DND-41 (cell line): ENCODE results near the gene NFATC2.

Experiments used
- ATAC-seq: fragments of 200-7000 bp; cut with Tn5 transposase; 3 replicates; pipeline ENCODE4 v1.9.1; 2021; ENCODE audit warnings: low read depth; ENCODE audit not compliant: insufficient read depth
- DNase-seq: peaks from one replicate; pipeline ENCODE4 v3.0.0-alpha.2; 2020
- H2AFZ ChIP-seq: 2 replicates; pipeline ENCODE4 v1.6.0; 2012; ENCODE audit warnings: low read depth, low read length
- H3K27ac ChIP-seq: 2 replicates; pipeline ENCODE4 v1.5.1; 2012; ENCODE audit warnings: low read length, inconsistent platforms
- H3K27me3 ChIP-seq: fragments of 200-600 bp; sonication (generic); 2 replicates; pipeline ENCODE4 v1.6.0; 2012; ENCODE audit warnings: low read length, mild to moderate bottlenecking, inconsistent platforms; ENCODE audit not compliant: insufficient read depth, poor library complexity
- H3K36me3 ChIP-seq: 2 replicates; pipeline ENCODE4 v1.5.1; 2012; ENCODE audit warnings: low read length, inconsistent platforms; ENCODE audit not compliant: insufficient read depth
- H3K4me1 ChIP-seq: 2 replicates; pipeline ENCODE4 v1.5.1; 2012; ENCODE audit warnings: mild to moderate bottlenecking, low read length; ENCODE audit not compliant: insufficient read depth
- H3K4me2 ChIP-seq: 2 replicates; pipeline ENCODE4 v1.6.0; 2012; ENCODE audit warnings: mild to moderate bottlenecking, moderate library complexity, low read length, inconsistent platforms; ENCODE audit not compliant: insufficient read depth
- H3K4me3 ChIP-seq, 2 experiments: fragments of 200-600 bp in 1 of 2; shearing (Covaris generic) in 1 of 2; 2 replicates each; pipeline ENCODE4 v1.5.1; 2012 to 2016; ENCODE audit warnings: inconsistent platforms in 2 of 2, low read length in 2 of 2, mild to moderate bottlenecking in 2 of 2, low read depth in 1 of 2, moderate library complexity in 1 of 2
- H3K79me2 ChIP-seq: 2 replicates; pipeline ENCODE4 v1.6.0; 2012; ENCODE audit warnings: low read length, inconsistent platforms; ENCODE audit not compliant: insufficient read depth
- H3K9ac ChIP-seq: 2 replicates; pipeline ENCODE4 v1.6.0; 2012; ENCODE audit warnings: low read depth, mild to moderate bottlenecking, inconsistent platforms, low read length, moderate library complexity
- H3K9me3 ChIP-seq: 2 replicates; pipeline ENCODE4 v1.5.1; 2012; ENCODE audit warnings: low read length, moderate library complexity, mild to moderate bottlenecking, inconsistent platforms; ENCODE audit not compliant: insufficient read depth, severe bottlenecking
- H4K20me1 ChIP-seq: 2 replicates; pipeline ENCODE4 v1.6.0; 2012; ENCODE audit warnings: low read length; ENCODE audit not compliant: insufficient read depth
- CTCF ChIP-seq: IDR thresholded peaks from 2 replicates; pipeline ENCODE4 v1.5.1; 2012; ENCODE audit warnings: borderline replicate concordance, low read length, moderate library complexity, mild to moderate bottlenecking; ENCODE audit not compliant: poor library complexity, severe bottlenecking; ENCODE audit errors: extremely low read depth
- EZH2 ChIP-seq: IDR thresholded peaks from 3 replicates; pipeline ENCODE4 v1.6.1; 2012; ENCODE audit warnings: borderline replicate concordance, low read depth, mild to moderate bottlenecking, moderate library complexity, low read length, inconsistent platforms; ENCODE audit not compliant: severe bottlenecking

Gene NFATC2

GRCh38 chr20:51560042-51560441 is 17.5 kb upstream of the NFATC2 start:
- H3K9me3 ChIP-seq: no peaks in the 10 kb centered on the region
- peaks cover 5% of the 10 kb centered on the region for H3K27me3 ChIP-seq
- H3K4me1 ChIP-seq: no peaks in the 10 kb centered on the region
- no peak overlapping the region for H3K9ac ChIP-seq
- no peak overlapping the region for H3K4me2 ChIP-seq
- no peak for TF ChIP-seq EZH2
- no peak for TF ChIP-seq CTCF
- no peak for DNase-seq
- no peak overlapping the region for H3K4me3 ChIP-seq
- H4K20me1 ChIP-seq: no peaks in the 10 kb centered on the region
- no peaks in the 10 kb centered on the region for H3K36me3 ChIP-seq
- no peak overlapping the region for H2AFZ ChIP-seq
- no peaks in the 10 kb centered on the region for H3K79me2 ChIP-seq
- ATAC-seq: no peak
- H3K27ac ChIP-seq: no peak overlapping the region

GRCh38 chr20:51554538-51555165 is 12.1 kb upstream of the NFATC2 start:
- Histone ChIP-seq H2AFZ (no peak overlapping the region), H3K4me3 (no peak overlapping the region)

GRCh38 chr20:51553897-51554486 is 11.5 kb upstream of the NFATC2 start:
- TF ChIP-seq CTCF: no peak
- TF ChIP-seq EZH2: no peak
- Histone ChIP-seq H3K9me3 (no peaks in the 10 kb centered on the region), H3K79me2 (no peaks in the 10 kb centered on the region), H3K9ac (no peak overlapping the region), H3K27ac (no peak overlapping the region), H2AFZ (no peak overlapping the region), H3K4me2 (no peak overlapping the region), H3K36me3 (no peaks in the 10 kb centered on the region), H3K4me1 (no peaks in the 10 kb centered on the region), H3K27me3 (no peaks in the 10 kb centered on the region), H4K20me1 (no peaks in the 10 kb centered on the region), H3K4me3 (no peak overlapping the region)
- ATAC-seq: no peak
- no peak for DNase-seq

More at GRCh38 chr20:51554538-51555165, 12.1 kb upstream of the NFATC2 start:
- TF ChIP-seq CTCF (no peak), EZH2 (no peak)
- DNase-seq (no peak), ATAC-seq (no peak)
- Histone ChIP-seq H3K9me3 (no peaks in the 10 kb centered on the region), H3K27me3 (no peaks in the 10 kb centered on the region), H3K9ac (no peak overlapping the region), H3K79me2 (no peaks in the 10 kb centered on the region), H3K4me2 (no peak overlapping the region), H3K27ac (no peak overlapping the region), H4K20me1 (no peaks in the 10 kb centered on the region), H3K4me1 (no peaks in the 10 kb centered on the region), H3K36me3 (no peaks in the 10 kb centered on the region)
